Astrocyte (in vitro differentiated cells and primary cell): Measurements from ENCODE around the gene HOXA11. TPM values are rescaled to one million over a fixed set of nuclear protein-coding genes. Genes with fewer than 3 reads are reported as not detected.

Source experiments
- DNase-seq: peaks from one replicate; pipeline ENCODE4 v3.0.0-alpha.2; 2010; ENCODE audit warnings: low read depth
- FAIRE-seq: peaks from 2 replicates; lab custom pipeline; 2011; peaks lifted over from hg19 to GRCh38; lab: Jason Lieb, UNC
- H2AFZ ChIP-seq: 2 replicates; pipeline ENCODE4 v1.6.0; 2012; ENCODE audit warnings: low read depth, low read length, inconsistent platforms
- H3K27ac ChIP-seq: 2 replicates; pipeline ENCODE4 v1.5.1; 2011; ENCODE audit warnings: low read depth, low read length, inconsistent platforms
- H3K27me3 ChIP-seq: 2 replicates; pipeline ENCODE4 v1.6.0; 2011; ENCODE audit warnings: low read length, inconsistent platforms; ENCODE audit not compliant: insufficient read depth
- H3K36me3 ChIP-seq: 2 replicates; pipeline ENCODE4 v1.5.1; 2011; ENCODE audit warnings: low read length, inconsistent platforms; ENCODE audit not compliant: insufficient read depth
- H3K4me1 ChIP-seq: 2 replicates; pipeline ENCODE4 v1.5.1; 2011; ENCODE audit warnings: low read length, inconsistent platforms; ENCODE audit not compliant: insufficient read depth
- H3K4me2 ChIP-seq: 2 replicates; pipeline ENCODE4 v1.6.0; 2012; ENCODE audit warnings: low read length, inconsistent platforms
- H3K4me3 ChIP-seq: 2 replicates; pipeline ENCODE4 v1.5.1; 2011; ENCODE audit warnings: low read depth, mild to moderate bottlenecking, low read length, inconsistent platforms; ENCODE audit not compliant: insufficient read depth
- H3K79me2 ChIP-seq: 2 replicates; pipeline ENCODE4 v1.6.0; 2012; ENCODE audit warnings: mild to moderate bottlenecking, low read length, inconsistent platforms; ENCODE audit not compliant: insufficient read depth
- H3K9ac ChIP-seq: 2 replicates; pipeline ENCODE4 v1.6.0; 2012; ENCODE audit warnings: mild to moderate bottlenecking, low read length, inconsistent platforms
- H3K9me3 ChIP-seq: 2 replicates; pipeline ENCODE4 v1.5.1; 2012; ENCODE audit warnings: low read depth, mild to moderate bottlenecking, low read length, inconsistent platforms; ENCODE audit not compliant: insufficient read depth
- H4K20me1 ChIP-seq: 2 replicates; pipeline ENCODE4 v1.6.0; 2012; ENCODE audit warnings: low read length, inconsistent platforms; ENCODE audit not compliant: insufficient read depth
- H3K27ac Mint-ChIP-seq: one replicate; pipeline ENCODE4 v1.8.0; 2021; ENCODE audit warnings: mild to moderate bottlenecking, mixed read lengths; ENCODE audit not compliant: unreplicated experiment
- H3K27me3 Mint-ChIP-seq: one replicate; pipeline ENCODE4 v1.8.0; 2021; ENCODE audit warnings: low read depth, mixed read lengths; ENCODE audit not compliant: unreplicated experiment
- H3K36me3 Mint-ChIP-seq: one replicate; pipeline ENCODE4 v1.8.0; 2021; ENCODE audit warnings: low read depth, mixed read lengths; ENCODE audit not compliant: unreplicated experiment
- H3K4me1 Mint-ChIP-seq: one replicate; pipeline ENCODE4 v1.8.0; 2021; ENCODE audit warnings: low read depth, mixed read lengths; ENCODE audit not compliant: unreplicated experiment
- H3K4me3 Mint-ChIP-seq: one replicate; pipeline ENCODE4 v1.8.0; 2021; ENCODE audit warnings: mild to moderate bottlenecking, moderate library complexity, mixed read lengths; ENCODE audit not compliant: unreplicated experiment
- H3K9me3 Mint-ChIP-seq: one replicate; pipeline ENCODE4 v1.8.0; 2021; ENCODE audit warnings: mild to moderate bottlenecking, mixed read lengths; ENCODE audit not compliant: unreplicated experiment
- EZH2 ChIP-seq: IDR thresholded peaks from 2 replicates; pipeline ENCODE4 v1.6.1; 2012; ENCODE audit warnings: mild to moderate bottlenecking, low read length, inconsistent platforms; ENCODE audit not compliant: insufficient read depth
- total RNA-seq: library from RNA; stranded (reverse); gene quantifications from 2 replicates; pipeline ENCODE4 v1.2.1, GENCODE V29; 2021
- TF ChIP-seq, protein P1 (sequence below): IDR thresholded peaks from 2 replicates; pipeline ENCODE4 v1.5.1; 2011; ENCODE audit warnings: low read depth, mild to moderate bottlenecking, inconsistent platforms, low read length, moderate library complexity; ENCODE audit not compliant: insufficient read depth

HOXA11 gene
- total RNA-seq, 1 donor from 2014 or later: not detected

DNA sequence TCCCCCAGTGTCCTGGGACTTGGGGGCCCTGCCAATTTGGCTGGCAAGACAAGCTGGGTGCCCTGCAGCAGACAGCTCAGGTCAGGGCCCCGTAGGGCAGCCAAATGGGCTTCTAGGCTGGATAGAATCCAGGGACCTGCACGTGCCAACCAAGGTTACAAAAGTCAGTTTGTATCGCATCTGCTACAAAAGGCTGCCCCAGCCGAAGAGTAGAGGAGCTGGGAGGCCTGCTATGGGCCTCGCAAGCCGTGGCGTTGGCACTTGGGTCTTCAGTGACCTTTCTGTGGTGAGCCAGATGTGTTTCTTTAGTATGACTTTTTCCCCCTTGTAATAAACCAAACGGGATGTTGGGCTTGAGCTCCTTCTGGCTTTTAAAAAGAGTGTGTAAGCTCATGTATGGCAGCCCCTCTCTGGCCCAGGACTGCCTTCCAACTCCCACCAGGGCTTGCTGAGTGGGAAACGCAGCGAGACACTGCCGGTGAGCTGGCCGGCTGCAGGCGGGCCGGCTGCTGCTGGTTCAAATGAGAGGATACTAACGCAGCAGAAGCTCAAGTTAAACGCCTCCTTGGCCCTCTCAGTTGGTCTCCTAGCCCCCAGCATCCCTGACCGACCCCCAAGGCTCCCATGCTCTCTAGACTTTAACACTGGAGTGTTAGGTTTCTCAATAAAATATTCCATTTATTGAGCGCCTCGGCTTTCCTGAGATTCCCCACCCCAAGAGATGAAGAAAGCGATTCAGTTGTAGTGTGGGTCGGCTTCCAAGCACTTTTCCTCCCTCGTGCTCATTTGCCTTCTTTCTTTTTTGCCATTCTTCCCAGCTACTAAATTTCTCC is 7.9 kb downstream of the HOXA11 start:
- no peaks in the 10 kb centered on the region for H3K79me2 ChIP-seq
- no peak overlapping the region for H3K4me2 ChIP-seq
- Mint-ChIP-seq H3K4me3 (no peak overlapping the region), H3K27ac (no peak overlapping the region), H3K36me3 (no peaks in the 10 kb centered on the region), H3K4me1 (no peaks in the 10 kb centered on the region), H3K9me3 (peaks cover 28% of the 10 kb centered on the region), H3K27me3 (peaks cover 77% of the 10 kb centered on the region)
- H3K36me3 ChIP-seq: no peaks in the 10 kb centered on the region
- DNase-seq (no peak), FAIRE-seq (no peak)
- TF ChIP-seq, protein P1, sequence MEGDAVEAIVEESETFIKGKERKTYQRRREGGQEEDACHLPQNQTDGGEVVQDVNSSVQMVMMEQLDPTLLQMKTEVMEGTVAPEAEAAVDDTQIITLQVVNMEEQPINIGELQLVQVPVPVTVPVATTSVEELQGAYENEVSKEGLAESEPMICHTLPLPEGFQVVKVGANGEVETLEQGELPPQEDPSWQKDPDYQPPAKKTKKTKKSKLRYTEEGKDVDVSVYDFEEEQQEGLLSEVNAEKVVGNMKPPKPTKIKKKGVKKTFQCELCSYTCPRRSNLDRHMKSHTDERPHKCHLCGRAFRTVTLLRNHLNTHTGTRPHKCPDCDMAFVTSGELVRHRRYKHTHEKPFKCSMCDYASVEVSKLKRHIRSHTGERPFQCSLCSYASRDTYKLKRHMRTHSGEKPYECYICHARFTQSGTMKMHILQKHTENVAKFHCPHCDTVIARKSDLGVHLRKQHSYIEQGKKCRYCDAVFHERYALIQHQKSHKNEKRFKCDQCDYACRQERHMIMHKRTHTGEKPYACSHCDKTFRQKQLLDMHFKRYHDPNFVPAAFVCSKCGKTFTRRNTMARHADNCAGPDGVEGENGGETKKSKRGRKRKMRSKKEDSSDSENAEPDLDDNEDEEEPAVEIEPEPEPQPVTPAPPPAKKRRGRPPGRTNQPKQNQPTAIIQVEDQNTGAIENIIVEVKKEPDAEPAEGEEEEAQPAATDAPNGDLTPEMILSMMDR: no peak
- TF ChIP-seq EZH2: no peak
- peaks cover 94% of the 10 kb centered on the region for H3K27me3 ChIP-seq
- peaks cover 10% of the 10 kb centered on the region for H3K9me3 ChIP-seq
- H4K20me1 ChIP-seq: peaks cover 3% of the 10 kb centered on the region
- no peak overlapping the region for H3K4me3 ChIP-seq
- H3K9ac ChIP-seq: no peak overlapping the region
- H2AFZ ChIP-seq: no peak overlapping the region
- H3K4me1 ChIP-seq: peaks cover 8% of the 10 kb centered on the region
- no peak overlapping the region for H3K27ac ChIP-seq

DNA sequence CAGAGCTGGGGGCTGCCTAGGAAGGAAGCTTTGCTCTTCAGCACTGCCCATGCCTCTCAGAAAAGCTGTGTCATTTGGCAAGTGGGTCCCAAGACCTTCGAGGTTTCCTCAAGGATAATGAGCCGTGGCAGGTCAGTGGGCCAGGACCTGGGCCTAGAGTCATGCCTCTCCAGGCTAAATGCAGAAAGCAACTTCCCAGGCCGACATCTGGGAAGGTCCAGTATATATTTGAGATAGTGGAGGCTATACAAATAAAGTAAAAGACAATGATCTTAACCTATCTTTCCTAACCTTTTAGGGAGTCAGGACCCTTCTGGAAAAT is 8.5 kb downstream of the HOXA11 start:
- FAIRE-seq: no peak
- peaks cover 10% of the 10 kb centered on the region for H3K9me3 ChIP-seq
- H3K27ac Mint-ChIP-seq: no peak overlapping the region
- H3K36me3 ChIP-seq: no peaks in the 10 kb centered on the region
- no peak overlapping the region for H3K4me2 ChIP-seq
- no peak overlapping the region for H3K4me3 ChIP-seq
- H3K36me3 Mint-ChIP-seq: no peaks in the 10 kb centered on the region
- no peak overlapping the region for H2AFZ ChIP-seq
- peaks cover 95% of the 10 kb centered on the region for H3K27me3 ChIP-seq
- no peaks in the 10 kb centered on the region for H3K79me2 ChIP-seq
- no peak for DNase-seq
- H4K20me1 ChIP-seq: peaks cover 6% of the 10 kb centered on the region
- peaks cover 77% of the 10 kb centered on the region for H3K27me3 Mint-ChIP-seq
- H3K27ac ChIP-seq: no peak overlapping the region
- H3K9me3 Mint-ChIP-seq: peaks cover 33% of the 10 kb centered on the region
- H3K4me3 Mint-ChIP-seq: no peak overlapping the region
- no peak overlapping the region for H3K9ac ChIP-seq
- no peaks in the 10 kb centered on the region for H3K4me1 Mint-ChIP-seq
- peaks cover 8% of the 10 kb centered on the region for H3K4me1 ChIP-seq
- TF ChIP-seq, protein P1: no peak
- TF ChIP-seq EZH2: no peak
